Fibroblast of villous mesenchyme (primary cell): ENCODE data around the gene CTSL. TPM values are rescaled to one million over a fixed set of nuclear protein-coding genes. Genes with fewer than 3 reads are reported as not detected.
A peak's percentile ranks its signal among the peaks of the same experiment; 100 is the strongest.

Experiments
- DNase-seq: peaks from one replicate; pipeline ENCODE4 v3.0.0-alpha.2; 2010; ENCODE audit warnings: low read depth
- H3K4me3 ChIP-seq: 2 replicates; pipeline ENCODE4 v1.5.1; 2011; ENCODE audit warnings: low read depth, mild to moderate bottlenecking, low read length
- total RNA-seq: library from RNA; depleted of rRNA; stranded (reverse); fragments of >200 nt; gene quantifications from 2 replicates; pipeline ENCODE4 v1.2.3, GENCODE V29; 2012
- TF ChIP-seq, protein P1 (sequence below): IDR thresholded peaks from 2 replicates; pipeline ENCODE4 v1.5.1; 2012; ENCODE audit warnings: low read depth, mild to moderate bottlenecking, low read length; ENCODE audit not compliant: insufficient read depth

Gene CTSL
- total RNA-seq, 1 donor = 163 TPM

DNA sequence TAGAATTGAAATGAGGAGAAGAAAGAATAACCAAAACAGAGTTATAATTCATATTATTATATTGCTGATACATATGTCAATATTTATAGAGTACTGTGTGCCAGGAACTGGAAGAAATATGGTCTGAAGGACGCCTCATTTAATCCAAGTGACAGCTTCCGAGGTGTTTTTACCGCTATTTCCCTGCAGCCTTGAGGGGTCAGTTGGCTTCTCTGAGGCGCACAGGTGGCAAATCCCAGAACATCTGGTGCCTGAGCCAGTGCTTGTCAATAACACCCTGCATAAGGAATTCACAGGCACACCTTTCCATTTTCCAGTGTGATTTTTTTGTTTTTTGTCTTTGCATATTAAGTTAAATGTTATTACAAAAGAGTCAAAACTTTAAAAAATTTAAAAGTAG, 43.3 kb upstream of the CTSL start:
- DNase-seq = no peak
- TF ChIP-seq, protein P1, sequence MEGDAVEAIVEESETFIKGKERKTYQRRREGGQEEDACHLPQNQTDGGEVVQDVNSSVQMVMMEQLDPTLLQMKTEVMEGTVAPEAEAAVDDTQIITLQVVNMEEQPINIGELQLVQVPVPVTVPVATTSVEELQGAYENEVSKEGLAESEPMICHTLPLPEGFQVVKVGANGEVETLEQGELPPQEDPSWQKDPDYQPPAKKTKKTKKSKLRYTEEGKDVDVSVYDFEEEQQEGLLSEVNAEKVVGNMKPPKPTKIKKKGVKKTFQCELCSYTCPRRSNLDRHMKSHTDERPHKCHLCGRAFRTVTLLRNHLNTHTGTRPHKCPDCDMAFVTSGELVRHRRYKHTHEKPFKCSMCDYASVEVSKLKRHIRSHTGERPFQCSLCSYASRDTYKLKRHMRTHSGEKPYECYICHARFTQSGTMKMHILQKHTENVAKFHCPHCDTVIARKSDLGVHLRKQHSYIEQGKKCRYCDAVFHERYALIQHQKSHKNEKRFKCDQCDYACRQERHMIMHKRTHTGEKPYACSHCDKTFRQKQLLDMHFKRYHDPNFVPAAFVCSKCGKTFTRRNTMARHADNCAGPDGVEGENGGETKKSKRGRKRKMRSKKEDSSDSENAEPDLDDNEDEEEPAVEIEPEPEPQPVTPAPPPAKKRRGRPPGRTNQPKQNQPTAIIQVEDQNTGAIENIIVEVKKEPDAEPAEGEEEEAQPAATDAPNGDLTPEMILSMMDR = no peak
- no peak overlapping the region for H3K4me3 ChIP-seq

GRCh38 chr9:87683751-87684626, 41.9 kb upstream of the CTSL start:
- H3K4me3 ChIP-seq = no peak overlapping the region
- DNase-seq = no peak
- TF ChIP-seq, protein P1 = peak; percentile 3

DNA sequence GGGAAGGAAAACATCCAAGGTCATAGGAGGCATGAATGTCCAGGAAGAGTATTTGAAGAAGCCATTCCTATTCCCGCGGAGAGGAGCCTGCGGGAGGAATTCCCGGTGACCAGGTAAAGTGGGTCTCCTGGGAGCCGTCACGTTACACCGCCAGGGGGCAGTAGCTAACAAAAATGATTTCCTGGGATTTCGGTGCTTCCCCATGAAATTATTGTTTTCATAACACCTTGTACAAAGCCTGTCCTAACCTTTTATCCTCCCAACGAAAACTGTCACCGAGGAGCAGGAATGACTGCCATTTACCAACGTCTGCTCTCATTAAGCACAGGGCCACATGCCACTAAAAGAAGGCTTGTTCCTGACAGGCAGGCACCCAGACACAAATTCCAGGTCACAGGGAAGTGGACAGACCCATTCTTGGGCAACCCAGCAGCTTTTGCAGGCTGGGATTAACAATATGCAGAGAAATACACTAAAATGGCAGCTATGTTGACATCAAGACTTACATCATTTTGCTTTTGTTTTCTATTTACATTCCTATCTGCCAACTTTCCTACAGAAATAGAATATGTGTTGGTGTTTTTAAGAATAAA, 41.2 kb upstream of the CTSL start:
- TF ChIP-seq, protein P1 = peak; percentile 75
- H3K4me3 ChIP-seq = no peak overlapping the region
- peak; percentile 52 for DNase-seq

DNA sequence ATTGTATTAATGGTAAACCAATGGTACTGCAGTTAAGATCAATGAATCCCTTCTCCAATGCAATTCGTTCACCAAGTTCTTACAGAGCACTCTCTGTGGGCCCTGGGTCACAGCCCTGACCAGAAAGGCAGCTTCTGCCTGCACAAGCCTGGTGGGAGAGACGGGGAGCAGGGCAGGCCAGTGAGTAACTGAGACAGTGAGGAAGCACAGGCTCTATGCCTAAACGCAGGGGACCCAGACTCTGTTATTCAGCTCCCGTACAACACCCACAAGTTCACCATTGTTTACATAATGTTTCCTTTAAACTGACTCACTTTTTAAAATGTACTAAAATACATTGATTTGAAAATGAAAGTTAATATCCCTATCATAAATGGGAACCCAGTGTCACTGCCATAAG, 40.5 kb upstream of the CTSL start:
- TF ChIP-seq, protein P1 = no peak
- no peak overlapping the region for H3K4me3 ChIP-seq
- peak; percentile 39 for DNase-seq

DNA sequence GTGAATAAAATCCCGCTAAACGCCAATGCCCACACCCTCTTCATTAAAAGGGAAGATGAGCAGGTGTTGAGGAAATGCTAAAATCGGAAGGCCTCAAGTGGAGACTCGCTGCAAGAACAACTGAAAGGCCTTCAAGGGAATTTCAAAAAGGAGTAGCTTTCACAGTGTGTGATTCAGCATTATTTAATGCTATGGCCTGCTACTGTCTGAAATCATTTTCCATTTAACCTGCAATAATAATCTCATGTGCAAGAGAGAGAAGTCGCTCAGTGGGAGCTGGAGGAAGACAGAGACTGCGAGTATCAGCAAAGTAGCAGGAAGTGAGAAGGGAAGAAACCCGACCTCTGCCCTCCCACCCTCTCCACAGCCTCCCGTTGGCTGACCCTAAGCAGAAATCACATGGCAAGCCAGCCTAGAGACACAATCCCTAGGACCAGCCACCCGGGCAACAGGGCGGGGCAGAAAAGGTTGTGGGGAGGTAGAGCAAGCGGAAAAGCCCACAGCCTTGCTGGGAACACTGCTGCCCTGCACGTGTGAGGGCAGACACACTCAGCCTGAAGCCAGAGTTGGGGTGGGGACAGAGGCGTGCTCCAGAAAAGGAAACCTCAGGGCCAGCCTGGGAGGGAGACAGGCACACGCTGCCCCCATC, 39.9 kb upstream of the CTSL start:
- TF ChIP-seq, protein P1 = no peak
- no peak overlapping the region for H3K4me3 ChIP-seq
- no peak for DNase-seq

GRCh38 chr9:87686520-87687090, 39.3 kb upstream of the CTSL start:
- TF ChIP-seq, protein P1 = no peak
- H3K4me3 ChIP-seq = no peak overlapping the region

More at GRCh38 chr9:87686520-87687090, 39.3 kb upstream of the CTSL start:
- DNase-seq = no peak
